A673 (cell line): ENCODE measurements around the gene SORCS3. TPM values are rescaled to one million over a fixed set of nuclear protein-coding genes. Genes with fewer than 3 reads are reported as not detected.

Source experiments
- BruUV-seq: library from RNA; stranded (reverse); fragments of 400-500 nt; replicated peaks from 2 replicates; lab custom pipeline; 2021; lab: Mats Ljungman, UMichigan
- CTCF ChIA-PET: fragments of 300-600 bp; sonication (Branson Sonifier 250); formaldehyde crosslinking; loops from one replicate; lab custom pipeline; 2022; ENCODE audit warnings: antibody characterized with exemption; lab: Charles Lee
- POLR2A ChIA-PET: fragments of 300-600 bp; sonication (Branson Sonifier 250); formaldehyde crosslinking; loops from one replicate; lab custom pipeline; 2022; ENCODE audit warnings: antibody characterized with exemption; ENCODE audit not compliant: low non-redundant PET; lab: Charles Lee
- DNase-seq: peaks from one replicate; pipeline ENCODE4 v3.0.0-alpha.2; 2015; ENCODE audit warnings: low spot score
- H3K27ac ChIP-seq: fragments of 200-600 bp; sonication (generic); 2 replicates; pipeline ENCODE4 v1.5.1; 2016; ENCODE audit warnings: mixed run types, low read depth, mild to moderate bottlenecking, mixed read lengths, antibody characterized with exemption, low read length; ENCODE audit not compliant: poor library complexity, severe bottlenecking
- H3K27me3 ChIP-seq: fragments of 200-600 bp; sonication (generic); replicated peaks from 2 replicates; pipeline ENCODE4 v1.6.1; 2017; ENCODE audit warnings: mixed run types, low read depth, mild to moderate bottlenecking, mixed read lengths, antibody characterized with exemption, low read length; ENCODE audit not compliant: insufficient read depth, poor library complexity
- H3K36me3 ChIP-seq: fragments of 200-600 bp; sonication (generic); 2 replicates; pipeline ENCODE4 v1.6.1; 2016; ENCODE audit warnings: mixed run types, mild to moderate bottlenecking, mixed read lengths, antibody characterized with exemption, low read length; ENCODE audit not compliant: insufficient read depth, poor library complexity, severe bottlenecking
- H3K4me1 ChIP-seq: fragments of 200-600 bp; sonication (generic); 2 replicates; pipeline ENCODE4 v1.6.1; 2017; ENCODE audit warnings: mixed run types, mild to moderate bottlenecking, mixed read lengths, antibody characterized with exemption, low read length; ENCODE audit not compliant: insufficient read depth, poor library complexity, severe bottlenecking
- H3K4me3 ChIP-seq: fragments of 200-600 bp; sonication (generic); 2 replicates; pipeline ENCODE4 v1.5.1; 2016; ENCODE audit warnings: low read depth, mixed run types, mild to moderate bottlenecking, mixed read lengths, low read length; ENCODE audit not compliant: poor library complexity, severe bottlenecking
- H3K9me3 ChIP-seq: fragments of 200-600 bp; sonication (generic); 2 replicates; pipeline ENCODE4 v1.6.1; 2016; ENCODE audit warnings: mixed run types, low read depth, mild to moderate bottlenecking, mixed read lengths, antibody characterized with exemption, low read length; ENCODE audit not compliant: poor library complexity, severe bottlenecking
- EZH2 ChIP-seq: fragments of 200-600 bp; sonication (generic); IDR thresholded peaks from 2 replicates; pipeline ENCODE4 v1.6.1; 2017; ENCODE audit warnings: borderline replicate concordance, low read depth, mild to moderate bottlenecking, mixed read lengths, antibody characterized with exemption, low read length; ENCODE audit not compliant: poor library complexity, severe bottlenecking
- intact Hi-C: fragments of 100-400 bp; cut with micrococcal nuclease; formaldehyde crosslinking; loops from one replicate; pipeline ENCODE4 v1.10.0; 2022; ENCODE audit not compliant: unreplicated experiment
- total RNA-seq: library from RNA; stranded (reverse); gene quantifications from 2 replicates; pipeline ENCODE4 v1.2.3, GENCODE V29; 2021
- TF ChIP-seq, protein P1 (sequence below): fragments of 300-800, 200-600 bp; sonication (generic); conservative IDR thresholded peaks from 2 replicates; pipeline ENCODE4 v1.5.1; 2017; ENCODE audit warnings: low read depth, mild to moderate bottlenecking, antibody characterized with exemption, low read length, moderate library complexity, mixed read lengths

The SORCS3 gene
- total RNA-seq, 1 experiment from 2014 or later, result not detected

DNA sequence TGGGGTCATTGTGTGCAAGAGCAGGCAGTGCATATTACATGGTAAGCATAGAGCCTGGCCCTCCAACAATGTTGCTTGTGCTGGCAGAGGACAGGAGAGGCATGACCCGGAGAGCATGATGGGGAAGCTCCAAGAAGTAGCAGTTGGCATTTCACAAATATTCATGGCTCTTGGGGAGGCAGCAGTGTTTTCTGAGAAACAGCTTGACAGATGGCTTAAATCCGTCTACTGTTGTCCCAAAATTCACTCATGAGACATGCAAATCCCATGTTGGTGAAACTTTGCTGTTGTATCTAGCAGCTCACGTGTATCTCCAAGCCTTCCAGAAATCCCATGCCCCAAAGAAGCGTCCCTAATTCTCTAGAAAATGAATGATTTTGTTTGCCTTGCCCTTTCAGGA, 487.0 kb downstream of the SORCS3 start:
- BruUV-seq, result no TSS peak
- Histone ChIP-seq H3K36me3 (no peaks in the 10 kb centered on the region), H3K27me3 (peaks cover 72% of the 10 kb centered on the region), H3K27ac (no peak overlapping the region), H3K4me3 (no peak overlapping the region), H3K9me3 (no peaks in the 10 kb centered on the region), H3K4me1 (no peaks in the 10 kb centered on the region)
- ChIA-PET CTCF (no interaction called here), POLR2A (no interaction called here)
- DNase-seq, result no peak
- no peak for TF ChIP-seq EZH2
- TF ChIP-seq, protein P1, sequence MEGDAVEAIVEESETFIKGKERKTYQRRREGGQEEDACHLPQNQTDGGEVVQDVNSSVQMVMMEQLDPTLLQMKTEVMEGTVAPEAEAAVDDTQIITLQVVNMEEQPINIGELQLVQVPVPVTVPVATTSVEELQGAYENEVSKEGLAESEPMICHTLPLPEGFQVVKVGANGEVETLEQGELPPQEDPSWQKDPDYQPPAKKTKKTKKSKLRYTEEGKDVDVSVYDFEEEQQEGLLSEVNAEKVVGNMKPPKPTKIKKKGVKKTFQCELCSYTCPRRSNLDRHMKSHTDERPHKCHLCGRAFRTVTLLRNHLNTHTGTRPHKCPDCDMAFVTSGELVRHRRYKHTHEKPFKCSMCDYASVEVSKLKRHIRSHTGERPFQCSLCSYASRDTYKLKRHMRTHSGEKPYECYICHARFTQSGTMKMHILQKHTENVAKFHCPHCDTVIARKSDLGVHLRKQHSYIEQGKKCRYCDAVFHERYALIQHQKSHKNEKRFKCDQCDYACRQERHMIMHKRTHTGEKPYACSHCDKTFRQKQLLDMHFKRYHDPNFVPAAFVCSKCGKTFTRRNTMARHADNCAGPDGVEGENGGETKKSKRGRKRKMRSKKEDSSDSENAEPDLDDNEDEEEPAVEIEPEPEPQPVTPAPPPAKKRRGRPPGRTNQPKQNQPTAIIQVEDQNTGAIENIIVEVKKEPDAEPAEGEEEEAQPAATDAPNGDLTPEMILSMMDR, result no peak
- intact Hi-C loops, result no loop called here

- Histone ChIP-seq H3K36me3 (no peaks in the 10 kb centered on the region), H3K4me3 (no peak overlapping the region), H3K9me3 (no peaks in the 10 kb centered on the region), H3K4me1 (no peaks in the 10 kb centered on the region), H3K27ac (no peak overlapping the region), H3K27me3 (peaks cover 54% of the 10 kb centered on the region)
- DNase-seq, result no peak
- CTCF ChIA-PET, result no interaction called here
- no TSS peak for BruUV-seq
- intact Hi-C loops, result no loop called here
- POLR2A ChIA-PET, result no interaction called here
- TF ChIP-seq EZH2, result no peak
- TF ChIP-seq, protein P1, result no peak
Observed at GRCh38 chr10:105138358-105138757, 497.3 kb downstream of the SORCS3 start.

GRCh38 chr10:105139363-105139896, 498.3 kb downstream of the SORCS3 start:
- TF ChIP-seq EZH2, result no peak
- TF ChIP-seq, protein P1, result no peak
- ChIA-PET CTCF (no interaction called here), POLR2A (no interaction called here)
- H3K27ac ChIP-seq, result no peak overlapping the region
- H3K36me3 ChIP-seq, result no peaks in the 10 kb centered on the region
- H3K27me3 ChIP-seq, result peaks cover 53% of the 10 kb centered on the region
- H3K9me3 ChIP-seq, result no peaks in the 10 kb centered on the region
- no peak for DNase-seq
- no peak overlapping the region for H3K4me3 ChIP-seq
- H3K4me1 ChIP-seq, result no peaks in the 10 kb centered on the region
- no TSS peak for BruUV-seq
- intact Hi-C loops, result no loop called here
